Subcutaneous abdominal adipose tissue (tissue), 5 donors: ENCODE results near the gene DRGX.

Experiments used
- H3K27ac ChIP-seq: one replicate; pipeline ENCODE4 v1.7.0; 2013; ENCODE audit warnings: low read depth, mild to moderate bottlenecking, inconsistent platforms, low read length, moderate library complexity
- H3K27me3 ChIP-seq, 5 donors: one replicate each; pipeline ENCODE4 v1.7.0; 2013; ENCODE audit warnings: low read length in 5 of 5, inconsistent platforms in 1 of 5; ENCODE audit not compliant: control insufficient read depth in 5 of 5, insufficient read depth in 4 of 5
- H3K36me3 ChIP-seq, 5 donors: one replicate each; pipeline ENCODE4 v1.7.0; 2013; ENCODE audit warnings: low read length in 5 of 5; ENCODE audit not compliant: control insufficient read depth in 5 of 5, insufficient read depth in 5 of 5
- H3K4me1 ChIP-seq, 5 donors: one replicate each; pipeline ENCODE4 v1.7.0; 2013; ENCODE audit warnings: low read length in 5 of 5, mild to moderate bottlenecking in 3 of 5, moderate library complexity in 1 of 5; ENCODE audit not compliant: control insufficient read depth in 5 of 5, insufficient read depth in 5 of 5
- H3K4me3 ChIP-seq, 5 donors: one replicate each; pipeline ENCODE4 v1.7.0; 2013; ENCODE audit warnings: low read length in 5 of 5, low read depth in 1 of 5
- H3K9ac ChIP-seq, 5 donors: one replicate each; pipeline ENCODE4 v1.7.0; 2013; ENCODE audit warnings: low read length in 5 of 5, mild to moderate bottlenecking in 4 of 5, moderate library complexity in 3 of 5
- H3K9me3 ChIP-seq, 5 donors: one replicate each; pipeline ENCODE4 v1.7.0; 2013; ENCODE audit warnings: low read length in 5 of 5; ENCODE audit not compliant: control insufficient read depth in 5 of 5
- donor health status: healthy.
- donor health status: healthy.
- donor health status: healthy.
- donor health status: healthy.
- donor health status: healthy.

The DRGX gene

GRCh38 chr10:49363309-49364031, 32.4 kb downstream of the DRGX start:
- Histone ChIP-seq H3K9ac (no peak overlapping the region), H3K27ac (no peak overlapping the region), H3K4me3 (no peak overlapping the region), H3K27me3 (peaks cover 2 to 10% (median 3%) of the 10 kb centered on the region in 5 donors), H3K9me3 (no peaks in the 10 kb centered on the region), H3K4me1 (peaks cover 0 to 14% (median 12%) of the 10 kb centered on the region in 5 donors), H3K36me3 (no peaks in the 10 kb centered on the region)

GRCh38 chr10:49362596-49363260, 33.2 kb downstream of the DRGX start:
- Histone ChIP-seq H3K36me3 (no peaks in the 10 kb centered on the region), H3K9ac (no peak overlapping the region), H3K27me3 (peaks cover 0 to 4% (median 3%) of the 10 kb centered on the region in 5 donors), H3K9me3 (peaks cover 0 to 2% (median 0%) of the 10 kb centered on the region in 5 donors), H3K4me1 (peaks cover 0 to 14% (median 12%) of the 10 kb centered on the region in 5 donors), H3K4me3 (no peak overlapping the region), H3K27ac (no peak overlapping the region)

GRCh38 chr10:49361735-49362568, 33.9 kb downstream of the DRGX start:
- Histone ChIP-seq H3K27ac (no peak overlapping the region), H3K9ac (no peak overlapping the region), H3K4me1 (peaks cover 0 to 14% (median 12%) of the 10 kb centered on the region in 5 donors), H3K27me3 (peaks cover 0 to 4% (median 0%) of the 10 kb centered on the region in 5 donors), H3K9me3 (peaks cover 0 to 7% (median 4%) of the 10 kb centered on the region in 5 donors), H3K4me3 (no peak overlapping the region), H3K36me3 (no peaks in the 10 kb centered on the region)

- peaks cover 0 to 7% (median 4%) of the 10 kb centered on the region in 5 donors for H3K9me3 ChIP-seq
- H3K27ac ChIP-seq: no peak overlapping the region
These were observed 34.7 kb downstream of the DRGX start for GRCh38 chr10:49361178-49361554.

GRCh38 chr10:49360271-49361177, 35.4 kb downstream of the DRGX start:
- Histone ChIP-seq H3K9me3 (peaks cover 0 to 7% (median 4%) of the 10 kb centered on the region in 5 donors), H3K4me1 (peaks cover 0 to 14% (median 12%) of the 10 kb centered on the region in 5 donors), H3K27ac (no peak overlapping the region), H3K36me3 (no peaks in the 10 kb centered on the region), H3K9ac (peak overlapping the region in 1 of 5 donors; percentile 44), H3K27me3 (no peaks in the 10 kb centered on the region), H3K4me3 (peak overlapping the region in 1 of 5 donors; percentile 32)

More at GRCh38 chr10:49361178-49361554, 34.7 kb downstream of the DRGX start:
- Histone ChIP-seq H3K4me1 (peaks cover 0 to 14% (median 12%) of the 10 kb centered on the region in 5 donors), H3K4me3 (no peak overlapping the region), H3K27me3 (no peaks in the 10 kb centered on the region), H3K36me3 (no peaks in the 10 kb centered on the region), H3K9ac (no peak overlapping the region)

GRCh38 chr10:49359349-49360270, 36.3 kb downstream of the DRGX start:
- Histone ChIP-seq H3K27ac (no peak overlapping the region), H3K36me3 (no peaks in the 10 kb centered on the region), H3K4me3 (peak overlapping the region in 1 of 5 donors; percentile 32), H3K4me1 (peaks cover 0 to 14% (median 12%) of the 10 kb centered on the region in 5 donors), H3K9ac (peak overlapping the region in 1 of 5 donors; percentile 44), H3K27me3 (no peaks in the 10 kb centered on the region), H3K9me3 (peaks cover 0 to 7% (median 4%) of the 10 kb centered on the region in 5 donors)

- Histone ChIP-seq H3K27ac (no peak overlapping the region), H3K4me1 (peaks cover 0 to 14% (median 12%) of the 10 kb centered on the region in 5 donors), H3K9ac (no peak overlapping the region), H3K4me3 (no peak overlapping the region), H3K36me3 (no peaks in the 10 kb centered on the region), H3K27me3 (no peaks in the 10 kb centered on the region), H3K9me3 (peaks cover 0 to 7% (median 4%) of the 10 kb centered on the region in 5 donors)
These were observed 38.0 kb downstream of the DRGX start for GRCh38 chr10:49357910-49358309.

- no peak overlapping the region for H3K4me3 ChIP-seq
- no peaks in the 10 kb centered on the region for H3K27me3 ChIP-seq
- peaks cover 0 to 14% (median 12%) of the 10 kb centered on the region in 5 donors for H3K4me1 ChIP-seq
- H3K9ac ChIP-seq: no peak overlapping the region
- no peak overlapping the region for H3K27ac ChIP-seq
- H3K36me3 ChIP-seq: no peaks in the 10 kb centered on the region
- peaks cover 0 to 7% (median 4%) of the 10 kb centered on the region in 5 donors for H3K9me3 ChIP-seq
These were observed 38.9 kb downstream of the DRGX start for GRCh38 chr10:49356944-49357343.
